HG03354 (cell line): Measurements from ENCODE around the gene ST14.
"Not testable (repeated sequence)": the region's sequence is repeated elsewhere in the genome, so short reads cannot be mapped to it uniquely, and the experiment has no call there.

ENCODE experiments used
- ATAC-seq: cut with Tn5 transposase; IDR thresholded peaks from one replicate; pipeline ENCODE4 v1.9.1; 2021; ENCODE audit warnings: mild to moderate bottlenecking; ENCODE audit not compliant: unreplicated experiment, poor library complexity, severe bottlenecking

ST14 gene

GRCh38 chr11:130249371-130249770, 89.8 kb downstream of the ST14 start:
- ATAC-seq: no peak

GRCh38 chr11:130249929-130250328, 90.3 kb downstream of the ST14 start:
- ATAC-seq: not testable (repeated sequence)

- not testable (repeated sequence) for ATAC-seq
Observed at GRCh38 chr11:130251763-130252162, 92.2 kb downstream of the ST14 start.
